CD1c-positive myeloid dendritic cell (primary cell): ENCODE data around the gene MMP23B.
"Not testable (repeated sequence)": the region's sequence is repeated elsewhere in the genome, so short reads cannot be mapped to it uniquely, and the experiment has no call there.

ENCODE experiments used
- DNase-seq: peaks from one replicate; pipeline ENCODE4 v3.0.0-alpha.2; 2016; ENCODE audit errors: extremely low spot score

MMP23B gene

GRCh38 chr1:1630965-1631781 lies 800 bp upstream of the MMP23B start:
- DNase-seq = no peak

GRCh38 chr1:1633409-1633808 lies 1.4 kb downstream of the MMP23B start:
- not testable (repeated sequence) for DNase-seq

- DNase-seq = not testable (repeated sequence)
Measured at GRCh38 chr1:1634613-1635012, 2.6 kb downstream of the MMP23B start.

DNA sequence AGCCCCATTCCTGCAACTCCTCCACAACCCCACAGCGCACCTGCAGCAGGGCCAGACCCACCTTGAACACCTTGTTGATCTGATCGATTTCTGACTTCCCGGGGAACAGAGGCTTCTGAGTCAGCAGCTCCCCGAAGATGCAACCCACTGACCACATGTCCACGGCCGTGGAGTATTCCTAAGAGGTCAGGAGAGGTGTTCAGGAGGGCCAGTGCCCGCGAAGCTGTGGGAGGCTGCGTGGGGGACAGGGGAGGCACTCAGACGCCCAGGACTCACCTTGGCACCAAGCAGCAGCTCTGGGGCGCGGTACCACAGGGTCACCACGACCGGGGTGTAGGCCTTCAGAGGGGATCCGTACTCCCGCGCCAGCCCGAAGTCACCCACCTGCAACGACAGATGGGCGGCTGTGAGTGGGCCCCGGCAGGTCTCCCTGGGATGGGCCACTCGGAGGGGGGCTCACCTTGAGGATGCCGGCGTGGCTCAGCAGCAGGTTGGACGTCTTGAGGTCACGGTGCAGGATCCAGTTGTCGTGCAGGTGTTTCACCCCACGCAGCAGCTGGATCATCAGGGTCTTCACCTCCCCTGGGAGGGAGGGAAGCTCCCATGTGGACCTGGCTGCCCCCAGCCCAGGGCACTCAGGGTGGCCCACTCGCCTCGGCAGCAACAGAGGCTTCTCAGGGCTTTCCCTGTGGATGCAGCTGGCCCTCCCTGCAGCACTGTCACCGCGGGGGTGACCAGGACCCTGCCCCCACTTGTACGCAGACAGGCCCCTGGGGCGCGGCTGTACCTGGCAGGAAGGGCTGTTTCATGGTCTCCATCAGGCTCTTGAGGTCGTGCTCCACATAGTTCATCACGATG lies 4.9 kb downstream of the MMP23B start:
- DNase-seq = not testable (repeated sequence)

GRCh38 chr1:1637479-1637875 lies 5.5 kb downstream of the MMP23B start:
- not testable (repeated sequence) for DNase-seq

- not testable (repeated sequence) for DNase-seq
Measured at GRCh38 chr1:1638528-1638927, 6.6 kb downstream of the MMP23B start.

GRCh38 chr1:1639368-1639767 lies 7.4 kb downstream of the MMP23B start:
- not testable (repeated sequence) for DNase-seq

DNA sequence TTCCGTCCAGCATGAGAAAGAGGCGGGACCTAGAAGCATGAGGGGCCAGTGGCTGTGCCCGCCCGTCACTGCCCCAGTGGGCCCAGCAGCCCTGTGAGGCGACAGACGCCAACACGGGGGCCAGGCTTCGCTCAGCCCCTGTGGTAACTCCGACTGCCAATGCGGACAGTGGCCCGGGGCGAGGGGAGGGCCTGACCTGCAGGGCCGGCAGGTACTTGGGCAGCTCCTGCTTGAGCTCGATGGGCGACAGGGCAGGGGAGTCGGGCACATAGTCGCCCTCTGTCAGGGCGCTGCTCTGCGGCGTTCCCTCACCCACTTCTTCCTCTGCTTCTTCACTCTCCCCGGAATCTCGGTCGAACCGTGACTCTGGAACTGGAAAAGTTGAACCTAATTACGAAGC lies 8.1 kb downstream of the MMP23B start:
- not testable (repeated sequence) for DNase-seq

GRCh38 chr1:1640711-1641461 lies 8.9 kb downstream of the MMP23B start:
- not testable (repeated sequence) for DNase-seq

DNA sequence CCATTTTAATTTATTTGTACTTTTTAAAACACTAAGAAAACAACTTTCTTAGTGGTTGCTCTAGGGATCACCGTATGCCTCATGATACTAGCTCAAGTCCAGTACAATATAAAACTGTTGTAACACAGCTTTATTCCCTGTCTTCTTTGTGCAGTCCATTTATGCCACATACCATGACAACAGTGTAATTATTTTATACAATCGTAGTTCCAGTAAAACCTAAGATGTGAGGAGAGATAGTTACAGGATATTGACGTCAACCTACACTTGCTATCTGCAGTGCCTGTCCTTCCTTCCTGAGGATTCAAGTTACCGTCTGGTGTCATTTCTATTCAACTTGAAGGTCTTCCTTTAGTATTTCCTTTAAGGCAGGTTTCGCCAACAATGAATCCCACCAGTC lies 14.4 kb downstream of the MMP23B start:
- DNase-seq = not testable (repeated sequence)

DNA sequence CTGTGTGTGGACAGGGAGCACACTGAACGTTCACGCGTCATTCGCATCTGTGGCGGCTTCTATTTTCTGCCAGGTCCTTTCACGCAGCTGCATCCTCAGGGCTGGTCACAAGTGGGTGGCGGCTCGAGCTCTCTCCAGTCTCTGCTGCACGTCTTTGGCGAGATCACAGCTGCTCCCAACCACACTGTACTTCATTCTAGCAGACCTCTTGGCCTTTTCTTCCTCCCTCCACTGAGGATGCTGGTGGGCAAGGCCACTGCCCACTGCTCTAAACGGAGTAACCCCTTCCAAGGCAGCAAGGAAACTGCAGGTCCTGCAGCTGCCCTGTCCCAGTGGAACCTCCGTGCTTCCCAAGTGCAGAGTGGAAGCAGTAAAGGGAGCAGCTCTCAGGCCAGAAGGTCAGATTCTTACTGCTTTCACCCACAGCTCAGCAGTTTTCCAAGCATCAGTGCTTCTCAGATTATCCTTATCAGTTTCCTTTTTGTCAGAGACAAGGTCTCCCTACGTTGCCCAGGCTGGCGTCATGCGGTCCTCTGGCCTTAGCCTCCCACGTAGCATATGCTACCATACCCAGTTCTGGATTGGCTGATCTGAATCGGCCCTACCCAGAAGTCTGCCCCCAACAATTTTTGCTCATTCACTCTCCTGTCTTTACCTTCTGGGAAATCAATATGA lies 15.7 kb downstream of the MMP23B start:
- not testable (repeated sequence) for DNase-seq

- not testable (repeated sequence) for DNase-seq
Measured at GRCh38 chr1:1648265-1648664, 16.3 kb downstream of the MMP23B start.

DNA sequence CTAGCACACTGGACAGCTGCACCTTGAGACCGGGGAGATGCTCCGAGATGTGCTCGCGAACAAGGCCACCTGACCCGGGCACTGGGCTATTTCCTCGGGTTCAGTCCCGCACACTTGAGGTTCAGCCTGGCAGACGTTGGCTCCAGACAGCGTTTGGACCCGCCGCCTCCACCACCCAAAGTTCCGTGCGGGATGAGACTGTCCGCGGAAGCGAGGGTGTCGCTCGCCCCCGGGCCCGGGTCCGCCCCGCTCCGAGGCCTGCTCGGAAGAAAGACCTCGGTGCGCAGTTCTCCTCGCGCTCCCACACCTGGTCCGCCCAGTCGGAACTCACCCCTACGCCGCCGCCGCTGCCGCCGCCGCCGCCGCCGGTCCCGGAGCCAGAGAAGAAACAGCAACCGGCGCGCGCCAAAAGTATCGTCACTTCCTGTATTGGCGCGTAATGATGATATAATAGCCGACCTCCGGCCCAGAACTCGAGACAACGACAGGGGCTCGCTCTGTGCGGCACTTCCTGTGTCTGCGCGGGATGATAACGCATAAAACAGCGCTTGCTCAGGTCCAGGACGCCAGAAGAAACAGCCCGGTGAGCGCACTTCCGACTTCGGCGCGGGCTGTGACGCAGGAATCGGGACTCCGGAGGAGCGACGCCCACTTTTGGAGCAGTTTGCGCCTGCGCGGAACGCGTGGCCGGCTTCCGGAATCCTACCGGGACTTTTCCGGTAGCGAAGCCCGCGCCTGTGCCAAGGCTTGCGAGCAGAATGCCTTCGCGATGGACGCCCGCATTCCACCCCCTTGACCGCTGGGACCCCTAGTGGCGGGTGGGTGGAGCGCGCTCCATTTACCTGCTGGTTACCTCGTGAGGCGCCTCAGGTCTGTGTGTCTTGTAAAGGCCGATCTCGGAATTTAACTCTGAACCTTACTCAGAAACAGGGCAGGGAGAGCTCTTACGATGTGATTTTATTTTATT lies 26.9 kb downstream of the MMP23B start, which contains the start of gene CDK11B:
Gene CDK11B, minus strand, starts transcription at position 422 of the 967 bp plus-strand sequence. CDS start 1,519 bp downstream, outside the sequence.
- peak; percentile 99 for DNase-seq

- DNase-seq = not testable (repeated sequence)
Measured at GRCh38 chr1:1662392-1662791, 30.4 kb downstream of the MMP23B start.

DNA sequence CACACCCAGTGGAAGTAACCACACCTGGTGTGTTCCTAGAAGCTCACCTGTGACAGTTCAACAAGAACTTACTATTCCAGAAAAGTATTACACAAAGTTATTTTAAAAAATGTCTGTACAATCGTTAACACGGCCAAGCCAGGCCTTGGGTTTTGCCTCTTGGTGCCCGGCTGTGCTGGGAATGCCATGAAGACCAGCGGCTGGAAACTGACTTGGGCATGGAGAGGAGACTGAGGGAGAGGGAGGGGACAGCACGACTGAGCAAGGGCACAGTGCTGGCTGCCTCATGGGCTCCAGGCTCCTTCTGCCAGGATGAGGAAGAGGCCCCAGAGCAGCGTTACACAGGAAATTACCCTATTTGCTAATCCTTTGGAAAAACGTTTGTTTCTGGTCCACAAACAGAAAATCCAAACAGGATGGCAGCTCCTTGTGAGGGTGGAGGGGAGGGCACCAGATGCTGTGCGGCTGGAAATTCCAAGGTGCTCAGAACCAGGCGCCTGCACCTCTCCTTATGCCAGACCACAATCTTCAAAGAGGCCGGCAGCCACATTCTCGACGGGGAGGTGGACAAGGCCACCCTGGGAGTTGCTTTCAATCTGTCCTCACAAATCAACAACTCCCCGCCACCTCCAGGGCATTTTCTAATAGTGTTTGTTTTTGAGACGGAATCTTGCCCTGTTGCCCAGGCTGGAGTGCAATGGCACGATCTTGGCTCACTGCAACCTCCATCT lies 31.0 kb downstream of the MMP23B start:
- not testable (repeated sequence) for DNase-seq

DNA sequence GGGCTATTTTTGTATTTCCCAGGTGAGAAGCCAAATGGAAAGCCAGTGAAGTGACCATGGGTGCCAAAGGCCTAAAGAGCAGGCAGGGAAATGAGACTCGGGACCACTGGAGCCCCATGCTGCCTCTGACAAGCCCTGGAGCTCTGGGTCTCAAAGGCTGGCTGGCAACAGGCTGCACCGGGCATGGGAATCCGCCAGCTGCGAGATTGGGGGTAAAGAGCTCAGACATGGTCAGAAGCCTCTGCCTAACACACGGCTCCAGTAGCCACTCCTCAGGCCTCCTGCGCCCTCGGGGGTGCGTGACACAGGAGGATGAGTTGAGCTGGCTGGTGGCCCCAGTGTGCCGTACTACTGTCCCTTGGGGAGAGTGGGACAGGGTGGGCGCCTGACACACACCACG lies 32.3 kb downstream of the MMP23B start:
- not testable (repeated sequence) for DNase-seq

GRCh38 chr1:1664941-1665814 lies 33.2 kb downstream of the MMP23B start:
- DNase-seq = no peak

DNA sequence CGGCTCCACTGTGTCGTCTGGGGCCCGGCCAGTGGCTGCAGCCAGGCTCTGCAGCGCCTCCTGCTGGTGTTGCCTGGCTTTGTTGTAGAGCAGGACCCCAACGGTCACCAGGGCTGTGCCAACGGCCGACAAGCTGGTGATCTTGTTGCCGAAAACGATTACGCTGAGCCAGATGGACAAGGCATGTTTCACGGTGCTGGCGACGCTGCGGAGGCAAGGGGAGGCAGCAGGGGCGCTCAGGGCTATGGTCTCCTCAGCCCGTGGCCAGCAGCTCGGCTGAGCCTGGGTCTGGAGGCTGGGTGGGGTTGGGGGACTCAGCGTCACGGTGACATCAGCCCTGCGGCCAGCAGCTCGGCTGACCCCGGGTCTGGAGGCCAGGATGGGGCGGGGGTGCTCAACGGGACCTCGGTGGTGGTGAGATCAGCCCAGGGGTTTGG lies 33.9 kb downstream of the MMP23B start:
- DNase-seq = peak; percentile 22
